ENCODE data around the gene UGT1A7.

Gene UGT1A7

DNA sequence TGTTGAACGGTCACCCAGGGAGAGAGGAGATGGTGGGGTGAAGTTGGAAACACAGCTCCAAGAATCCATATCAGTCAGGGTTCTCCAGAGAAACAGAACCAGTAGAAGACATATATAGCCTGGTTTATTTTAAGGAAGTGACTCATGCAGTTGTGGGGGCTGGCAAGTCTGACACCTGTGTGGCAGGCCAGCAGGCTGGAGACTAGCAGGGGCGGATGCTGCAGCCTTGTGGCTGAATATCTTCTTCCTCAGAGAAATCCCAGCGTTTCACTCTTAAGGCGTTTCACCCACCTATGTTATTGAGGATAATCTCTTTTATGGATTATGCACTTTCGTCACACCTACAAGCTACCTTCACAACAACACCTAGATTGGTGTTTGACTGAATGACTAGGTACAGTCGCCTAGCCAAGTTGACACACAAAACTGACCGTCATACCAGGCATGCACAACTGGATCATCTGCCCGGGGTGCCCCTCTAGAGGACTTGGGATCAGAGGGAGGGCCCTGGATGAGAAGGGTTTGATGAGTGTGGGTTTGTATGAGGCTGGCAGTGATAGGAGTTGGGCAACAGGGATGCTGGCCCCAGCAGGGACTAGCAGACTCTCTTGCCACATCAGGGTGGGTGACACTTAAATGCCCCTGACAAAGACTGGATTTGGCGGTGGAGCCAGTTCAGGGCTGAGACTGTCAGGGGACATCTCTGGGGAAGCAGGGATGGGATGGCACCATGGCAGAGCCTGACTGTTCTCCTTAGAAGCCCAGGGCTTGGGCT, 119.8 kb downstream of the UGT1A7 start:
- no peak for DNase-seq

DNA sequence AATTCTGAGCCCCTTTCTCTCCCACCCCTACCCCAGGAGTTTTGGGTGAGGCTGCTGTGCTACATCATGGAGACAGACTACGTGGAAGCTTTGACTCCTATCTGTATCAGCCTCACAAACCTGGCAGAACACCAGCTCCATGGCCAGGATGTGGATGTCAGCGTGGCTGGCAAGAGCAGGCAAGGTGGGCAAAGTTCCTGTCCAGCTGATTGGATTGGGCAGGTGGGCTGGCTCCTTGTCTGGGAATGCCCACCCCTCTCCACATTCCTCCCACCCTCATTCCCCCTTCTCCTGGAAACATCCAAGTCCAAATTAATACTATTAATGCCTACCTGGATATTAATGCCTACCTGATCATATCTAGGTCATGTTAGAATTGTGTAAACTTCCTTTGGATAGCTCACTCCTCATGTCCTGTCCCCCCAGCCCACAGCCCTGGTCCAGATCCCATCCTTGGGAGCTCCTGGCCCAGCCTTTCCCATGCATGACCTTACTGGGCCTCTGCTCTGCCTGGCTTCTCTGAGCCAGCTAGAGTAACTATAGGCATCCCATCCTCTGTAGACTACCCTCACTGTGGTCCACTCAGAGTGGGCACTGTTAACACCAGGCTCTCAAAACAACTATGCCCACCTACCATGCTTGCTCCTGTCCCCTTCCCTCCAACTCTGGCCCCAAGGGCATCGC, 120.6 kb downstream of the UGT1A7 start:
- no peak for DNase-seq

DNA sequence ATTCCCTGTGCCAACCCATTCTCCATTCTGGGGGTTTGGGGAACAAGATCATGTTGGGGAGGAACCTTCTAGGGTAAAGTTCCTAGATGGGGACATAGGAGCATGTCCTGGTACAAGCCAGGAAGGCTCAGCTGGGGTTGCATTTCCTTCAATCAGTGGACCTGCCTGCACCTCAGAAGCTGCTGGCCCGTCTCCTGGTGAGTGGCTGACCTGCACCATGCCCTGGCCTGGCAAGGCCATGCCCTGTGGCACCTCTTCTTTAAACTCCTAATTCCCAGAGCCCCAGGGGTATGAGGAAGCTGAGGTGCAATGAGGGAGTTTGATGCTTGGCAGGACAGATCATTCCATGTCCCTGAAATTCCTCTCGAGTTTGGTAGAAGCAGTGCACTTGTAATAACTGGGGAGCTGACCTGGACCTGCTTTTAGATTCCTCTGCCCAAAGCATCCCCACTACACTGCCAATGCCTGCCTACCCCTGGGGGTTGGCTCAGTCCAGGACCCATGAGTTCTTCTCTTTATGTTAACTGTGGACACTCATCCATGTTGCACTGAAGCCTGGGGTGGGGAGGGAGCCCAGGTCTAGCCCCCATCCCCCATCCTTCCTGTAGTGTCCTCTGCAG, 121.7 kb downstream of the UGT1A7 start:
- DNase-seq: no peak

DNA sequence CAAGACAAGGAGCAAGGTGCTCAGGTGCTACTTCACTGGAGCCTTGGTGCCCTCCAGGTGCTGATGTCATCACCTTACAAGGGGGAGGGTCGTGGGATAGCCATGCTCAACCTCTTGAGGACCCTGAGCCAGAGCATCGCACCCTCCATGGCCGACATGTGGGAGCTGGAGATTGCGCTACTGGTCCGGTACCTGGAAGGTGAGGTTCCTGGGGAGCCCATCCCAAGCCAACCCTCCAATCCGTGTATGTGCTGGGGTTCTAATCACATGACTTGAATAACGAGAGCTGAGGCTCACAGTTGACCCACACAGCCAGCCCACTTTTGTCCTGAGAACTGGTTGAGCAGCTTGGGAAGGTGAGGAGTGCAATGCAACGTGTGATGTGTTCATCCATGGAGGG, 122.3 kb downstream of the UGT1A7 start:
- DNase-seq: no peak

DNA sequence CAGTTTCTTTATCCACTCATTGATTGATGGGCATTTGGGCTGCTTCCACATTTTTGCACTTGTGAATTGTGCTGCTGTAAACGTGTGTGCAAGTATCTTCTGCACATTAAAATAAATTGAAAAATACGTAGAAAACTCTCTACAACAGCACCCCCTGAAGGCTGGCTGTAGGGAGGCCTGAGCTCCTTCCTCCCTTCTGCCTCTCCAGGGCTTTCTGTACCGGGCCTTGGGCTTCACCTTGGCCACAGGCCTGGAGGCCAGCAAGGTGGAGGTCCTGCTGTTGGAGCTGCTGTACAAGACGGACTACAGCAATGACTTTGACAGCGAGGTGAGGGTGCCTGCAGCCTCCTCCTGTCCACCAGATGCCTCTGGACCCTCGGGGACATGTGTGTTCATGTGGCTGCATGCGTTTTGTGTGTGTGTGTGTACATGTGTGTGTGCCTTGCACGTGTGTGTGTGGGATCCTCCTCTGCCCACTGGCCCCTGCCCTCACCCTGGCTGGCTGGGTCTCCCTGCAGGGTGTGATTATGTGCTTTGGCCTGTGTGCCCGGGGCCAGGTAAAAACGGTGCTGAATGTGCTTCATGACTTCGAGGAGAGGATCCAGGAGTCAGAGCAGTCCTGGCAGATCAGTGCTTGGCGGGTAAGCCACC, 125.6 kb downstream of the UGT1A7 start:
- DNase-seq: no peak

DNA sequence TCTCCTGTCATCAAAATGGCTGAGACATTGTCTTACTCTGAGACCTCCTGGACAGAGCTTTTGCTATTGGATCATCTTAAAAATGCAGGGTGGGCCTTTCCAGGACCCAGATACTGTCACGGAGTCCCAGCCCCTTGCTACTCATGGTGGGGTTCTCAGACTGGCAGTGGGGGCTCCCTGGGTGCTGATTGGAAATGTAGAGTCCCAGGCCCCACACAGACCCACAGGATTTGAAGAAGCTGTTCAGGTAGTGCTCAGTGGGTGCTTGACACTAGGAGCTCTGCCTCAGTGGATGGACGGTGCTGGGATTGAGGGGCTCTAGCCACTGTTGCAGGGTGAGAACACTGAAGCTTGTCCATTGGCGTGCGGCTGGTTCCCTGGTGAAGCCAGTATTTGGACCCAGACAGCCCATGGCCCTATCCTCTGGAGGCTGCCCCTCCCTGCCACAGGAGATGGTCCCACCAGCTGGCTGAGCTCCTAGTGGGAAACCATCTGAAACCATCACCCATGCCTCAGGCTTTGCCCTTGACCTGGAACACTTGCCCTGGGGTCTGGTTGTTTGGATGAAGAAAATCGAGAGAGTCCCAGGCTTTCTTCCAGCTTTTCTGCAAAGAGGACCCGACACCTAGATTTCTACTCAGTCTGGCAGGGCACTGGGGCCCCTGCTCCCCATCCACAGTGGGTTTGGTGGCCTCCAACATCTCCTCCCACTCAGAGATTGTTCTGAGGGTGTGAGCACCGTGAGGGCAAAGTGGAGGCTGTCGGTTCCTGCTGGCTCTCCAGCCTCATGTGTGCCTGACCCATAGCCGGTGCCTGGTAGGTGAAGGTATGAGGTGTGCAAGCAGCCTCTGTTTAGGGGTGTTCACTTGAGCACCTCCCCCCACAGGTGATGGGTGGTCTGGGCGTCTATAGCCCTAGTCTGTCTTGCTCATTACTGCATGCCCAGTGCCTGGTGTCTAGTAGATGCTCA, 126.5 kb downstream of the UGT1A7 start:
- DNase-seq: no peak

GRCh38 chr2:233810385-233810784, 128.7 kb downstream of the UGT1A7 start:
- no peak for DNase-seq

- no peak for DNase-seq
These were observed 129.4 kb downstream of the UGT1A7 start for GRCh38 chr2:233811087-233811486.

DNA sequence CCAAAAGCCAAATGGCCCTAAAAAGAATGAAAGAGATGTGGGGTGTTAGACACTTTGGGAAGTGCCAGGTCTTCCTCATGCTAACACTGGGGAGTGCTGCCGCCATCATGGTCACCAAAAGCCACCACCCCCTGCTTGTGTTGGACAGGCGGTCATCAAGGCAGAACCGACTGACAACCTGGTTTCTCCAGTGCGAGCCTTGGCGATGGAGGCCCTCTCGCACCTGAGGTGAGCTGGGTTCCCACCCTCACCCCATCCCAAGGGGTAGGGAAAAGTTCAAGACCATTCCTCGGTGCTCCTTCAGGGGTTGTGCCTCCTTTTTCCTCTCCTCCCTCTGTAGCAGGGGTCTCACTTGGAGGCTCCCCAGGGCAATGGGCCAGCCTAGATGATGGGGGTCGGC, 130.0 kb downstream of the UGT1A7 start:
- no peak for DNase-seq

DNA sequence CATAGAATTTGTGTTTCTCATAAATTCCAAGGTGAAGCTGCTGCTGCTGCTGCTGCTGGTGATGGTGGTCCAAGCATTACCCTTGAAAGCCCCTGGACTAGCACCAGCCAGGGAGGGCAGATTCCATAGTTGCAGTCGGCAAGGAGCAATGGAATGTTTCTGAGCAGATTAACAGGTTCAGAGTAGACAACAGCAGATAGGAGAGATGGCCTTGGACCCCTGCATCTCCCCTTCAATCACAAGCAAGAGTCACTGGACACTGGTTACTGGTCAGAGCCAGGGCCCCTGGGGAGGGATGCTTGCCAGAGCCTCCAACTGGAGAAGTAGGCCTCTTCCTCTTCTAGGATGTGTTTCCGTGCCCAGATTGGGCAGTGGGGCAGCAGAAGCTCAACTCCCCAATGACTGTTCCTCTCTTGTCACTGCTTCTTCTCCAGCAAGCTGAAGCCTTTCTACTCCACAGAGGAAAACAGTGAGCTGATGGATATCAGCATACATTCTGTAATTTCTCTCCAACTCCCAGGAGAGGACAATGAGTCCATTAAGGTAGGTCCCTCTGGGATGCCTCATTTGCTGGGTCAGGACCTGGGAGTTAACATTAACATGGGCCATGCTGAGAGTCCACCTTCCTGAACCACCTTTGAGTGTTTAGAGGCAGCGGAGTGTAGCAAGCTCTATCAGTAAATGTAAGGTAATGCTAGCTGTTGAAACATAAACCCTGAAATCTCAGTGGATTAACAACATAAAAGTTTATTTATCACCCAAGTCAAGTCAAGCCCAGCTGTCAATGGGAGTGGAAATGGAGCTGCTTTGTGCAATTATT, 131.7 kb downstream of the UGT1A7 start:
- no peak for DNase-seq

DNA sequence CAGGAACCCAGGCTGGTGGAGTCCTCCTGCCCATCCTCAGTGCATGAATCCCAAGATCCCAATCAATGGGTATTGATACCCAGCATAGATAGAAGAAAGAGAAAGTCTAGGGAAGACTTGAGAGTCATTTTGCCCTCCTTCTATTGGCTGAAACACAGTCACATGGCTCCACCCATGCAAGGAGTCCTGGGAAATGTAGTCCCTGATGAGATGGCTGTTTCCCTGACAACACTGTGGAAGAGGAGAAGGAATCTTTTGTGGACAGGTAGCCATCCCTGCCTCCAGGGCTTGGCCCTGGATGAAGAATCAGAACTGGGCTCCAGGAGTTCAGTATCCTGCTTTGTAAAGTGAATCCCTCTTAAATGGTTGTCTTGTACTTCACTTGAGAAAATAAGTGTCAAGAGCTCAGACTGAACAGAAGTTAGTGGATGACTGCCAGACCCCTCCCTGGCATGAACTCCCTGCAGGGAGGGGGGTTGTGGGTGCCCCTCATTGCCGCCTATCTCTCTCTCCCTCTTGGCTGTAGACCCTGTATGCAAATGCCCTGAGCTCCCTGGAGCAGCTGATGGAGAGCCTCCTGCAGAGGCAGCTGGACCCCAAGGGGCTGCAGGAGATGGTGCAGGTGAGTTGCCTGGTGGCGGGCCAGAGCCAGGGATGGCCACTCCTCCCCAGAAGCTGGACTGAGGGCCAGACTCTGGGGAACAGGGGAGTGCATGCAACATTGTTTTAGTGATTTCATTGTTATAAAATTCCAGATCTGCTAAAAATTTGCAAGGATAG, 132.5 kb downstream of the UGT1A7 start:
- DNase-seq: no peak

DNA sequence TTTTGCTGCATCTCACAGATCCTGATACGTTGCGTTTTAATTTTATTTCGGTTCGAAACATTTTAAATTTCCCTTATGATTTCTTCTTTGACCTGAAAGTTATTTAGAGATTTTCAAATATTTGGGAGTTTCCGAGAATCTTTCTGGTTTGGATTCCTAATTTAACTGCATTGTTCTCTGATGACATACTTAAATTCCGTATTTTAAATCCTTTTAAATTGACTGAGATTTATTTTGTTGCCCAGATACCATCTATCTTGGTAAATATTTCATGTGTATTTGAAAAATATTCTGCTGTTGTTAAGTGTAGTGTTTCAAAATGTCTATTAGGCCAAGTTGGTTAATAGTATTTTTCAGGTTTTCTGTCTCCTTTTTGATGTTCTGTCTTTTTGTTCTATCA, 134.2 kb downstream of the UGT1A7 start:
- no peak for DNase-seq

DNA sequence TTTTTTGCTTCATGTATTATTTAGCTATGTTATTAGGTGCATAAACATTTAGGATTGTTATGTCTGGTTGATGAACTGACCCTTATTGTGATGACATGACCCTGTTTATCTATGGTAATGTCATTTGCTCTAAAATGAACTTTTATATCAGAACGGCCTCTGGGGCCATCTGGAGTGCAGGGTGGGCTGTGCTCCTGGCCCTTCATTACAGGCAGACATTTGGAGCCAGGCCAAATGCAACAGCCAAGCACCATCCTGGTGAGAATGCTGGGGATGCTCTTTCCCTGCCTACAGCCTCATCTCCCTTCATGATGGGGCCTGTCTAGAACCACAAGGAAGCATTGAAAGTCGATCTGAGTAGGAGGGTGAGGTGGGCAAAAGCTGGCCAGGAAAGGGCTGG, 134.6 kb downstream of the UGT1A7 start:
- no peak for DNase-seq

DNA sequence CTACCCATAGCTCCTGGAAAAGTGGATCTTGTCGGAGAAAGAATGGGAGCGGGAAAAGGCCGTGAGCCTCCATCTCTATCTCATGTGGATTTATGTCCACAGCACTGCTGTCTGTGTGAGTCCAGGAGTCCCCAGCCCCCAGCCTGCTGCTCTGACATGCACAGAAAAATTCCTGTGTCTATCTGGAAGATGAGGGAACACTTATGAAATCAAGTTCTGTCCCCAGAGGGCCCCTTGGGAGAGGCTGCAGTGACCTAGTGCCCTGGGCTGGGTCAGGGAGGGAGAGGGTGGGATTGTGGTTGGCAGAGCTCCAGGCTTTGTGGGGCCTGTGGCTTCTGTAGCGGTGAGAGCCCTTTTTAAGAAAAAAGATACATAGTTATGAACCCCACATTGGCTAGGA, 135.1 kb downstream of the UGT1A7 start:
- DNase-seq: no peak

DNA sequence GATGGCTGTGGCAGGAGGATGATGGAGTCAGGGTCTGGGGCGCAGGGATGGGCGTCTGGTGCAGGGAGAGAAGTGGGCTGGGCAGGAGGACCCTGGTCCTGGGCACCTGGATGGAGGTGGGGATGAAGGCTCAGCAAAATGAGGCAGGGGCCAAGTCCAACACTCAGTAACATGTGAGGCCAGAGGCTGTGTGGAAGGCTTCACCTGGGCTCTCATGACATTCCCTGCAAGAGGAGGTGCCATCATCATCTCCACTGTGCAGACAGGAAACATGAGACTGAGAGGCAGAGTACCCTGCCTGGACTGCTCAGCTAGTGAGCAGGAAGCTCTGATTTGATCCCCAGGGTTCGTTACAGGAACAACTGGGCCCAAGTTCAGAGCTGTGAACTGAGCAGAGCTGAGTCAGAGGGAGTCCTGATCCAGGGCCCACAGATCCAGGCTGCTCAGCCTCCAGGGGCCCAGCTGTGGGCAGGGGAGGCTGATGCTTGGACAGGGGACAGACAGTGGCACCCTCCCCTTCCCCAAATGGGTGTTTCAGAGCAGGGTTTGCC, 135.7 kb downstream of the UGT1A7 start:
- DNase-seq: no peak

DNA sequence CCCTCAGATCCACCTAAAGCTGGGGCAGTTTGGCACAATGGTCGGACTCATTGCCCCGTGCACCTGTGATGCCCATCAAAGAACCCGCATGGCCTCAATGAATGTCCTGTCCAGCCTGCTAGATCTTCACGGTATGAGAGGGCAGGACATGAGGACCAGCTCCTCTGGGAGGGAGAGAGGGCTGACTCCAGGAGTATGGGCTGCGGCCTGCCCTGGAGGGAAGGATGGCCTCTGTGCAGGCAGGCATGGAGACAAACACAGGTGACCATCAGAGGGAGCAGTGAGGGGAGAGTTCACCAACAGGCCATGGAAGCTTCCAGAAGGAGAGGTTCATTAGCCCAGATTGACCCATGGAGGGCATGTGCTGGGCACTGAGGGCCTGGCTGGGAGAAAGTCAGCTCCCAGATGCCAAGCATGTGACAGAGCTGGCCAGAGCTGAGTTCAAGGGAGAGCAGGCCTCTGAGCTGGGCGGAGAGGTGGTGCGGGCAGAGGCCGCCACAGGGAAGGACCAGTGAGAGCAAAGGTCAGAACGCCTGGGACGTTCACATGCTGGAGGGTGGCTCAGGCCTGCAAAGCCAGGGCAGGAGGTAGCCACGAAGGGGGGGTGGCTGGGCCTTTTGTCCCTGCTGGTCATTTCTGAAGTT, 136.4 kb downstream of the UGT1A7 start:
- no peak for DNase-seq

GRCh38 chr2:233818639-233819621, 137.2 kb downstream of the UGT1A7 start:
- no peak for DNase-seq
